IMR-90 (cell line): ENCODE results near the gene TAS2R30. TPM values are rescaled to one million over a fixed set of nuclear protein-coding genes. Genes with fewer than 3 reads are reported as not detected.

Experiments
- ATAC-seq: fragments of 200-7000 bp; cut with Tn5 transposase; 2 replicates; pipeline ENCODE4 v1.9.1; 2020; ENCODE audit warnings: low read depth, mild to moderate bottlenecking, moderate library complexity
- BruUV-seq: library from RNA; stranded (reverse); fragments of 400-500 nt; replicated peaks from 2 replicates; lab custom pipeline; 2021; lab: Mats Ljungman, UMichigan
- CTCF ChIA-PET: fragments of 300-600 bp; formaldehyde crosslinking; extraction: SDS; loops from one replicate; lab custom pipeline; 2021; ENCODE audit warnings: antibody characterized with exemption; lab: Yijun Ruan, JAX
- POLR2A ChIA-PET: fragments of 300-600 bp; sonication (Branson Sonifier 250); formaldehyde crosslinking; loops from one replicate; lab custom pipeline; 2022; ENCODE audit warnings: antibody characterized with exemption; ENCODE audit not compliant: unreplicated experiment; lab: Charles Lee
- DNase-seq: peaks from one replicate; pipeline ENCODE4 v3.0.0; 2013
- H2AFZ ChIP-seq: replicated peaks from 2 replicates; pipeline ENCODE3; 2013; ENCODE audit warnings: low read length, mild to moderate bottlenecking; ENCODE audit not compliant: poor library complexity
- H2AK5ac ChIP-seq: 2 replicates; pipeline ENCODE4 v1.6.1; 2013; ENCODE audit warnings: low read depth, low read length, inconsistent platforms
- H2AK9ac ChIP-seq: replicated peaks from 2 replicates; pipeline ENCODE3; 2013; ENCODE audit warnings: mild to moderate bottlenecking, low read depth, low read length, moderate library complexity; ENCODE audit not compliant: poor library complexity
- H2BK120ac ChIP-seq: 2 replicates; pipeline ENCODE4 v1.6.1; 2013; ENCODE audit warnings: low read depth, low read length, inconsistent platforms
- H2BK15ac ChIP-seq: 3 replicates; pipeline ENCODE4 v1.6.1; 2013; ENCODE audit warnings: low read depth, low read length, inconsistent platforms
- H2BK20ac ChIP-seq: 2 replicates; pipeline ENCODE4 v1.6.1; 2013; ENCODE audit warnings: low read depth, mild to moderate bottlenecking, inconsistent platforms, low read length, moderate library complexity
- H2BK5ac ChIP-seq: 2 replicates; pipeline ENCODE4 v1.6.1; 2013; ENCODE audit warnings: mild to moderate bottlenecking, low read depth, low read length, inconsistent platforms; ENCODE audit not compliant: poor library complexity, severe bottlenecking
- H3K14ac ChIP-seq: replicated peaks from 2 replicates; pipeline ENCODE4 v1.6.1; 2013; ENCODE audit warnings: low read depth, low read length, inconsistent platforms
- H3K18ac ChIP-seq: 2 replicates; pipeline ENCODE4 v1.6.1; 2013; ENCODE audit warnings: low read depth, low read length, control low read depth
- H3K23ac ChIP-seq: 2 replicates; pipeline ENCODE4 v1.6.1; 2013; ENCODE audit warnings: low read depth, low read length, inconsistent platforms
- H3K27ac ChIP-seq: 2 replicates; pipeline ENCODE4 v1.5.1; 2013; ENCODE audit warnings: mild to moderate bottlenecking, control low read depth, low read length; ENCODE audit not compliant: insufficient read depth
- H3K27me3 ChIP-seq: 2 replicates; pipeline ENCODE4 v1.6.1; 2013; ENCODE audit warnings: low read length; ENCODE audit not compliant: control insufficient read depth, insufficient read depth
- H3K36me3 ChIP-seq: 2 replicates; pipeline ENCODE4 v1.6.1; 2013; ENCODE audit warnings: low read length, mixed read lengths; ENCODE audit not compliant: control insufficient read depth, insufficient read depth
- H3K4ac ChIP-seq: 2 replicates; pipeline ENCODE4 v1.6.1; 2013; ENCODE audit warnings: low read depth, low read length, inconsistent platforms
- H3K4me1 ChIP-seq: 2 replicates; pipeline ENCODE4 v1.6.1; 2013; ENCODE audit warnings: low read length, mixed read lengths; ENCODE audit not compliant: control insufficient read depth, insufficient read depth
- H3K4me2 ChIP-seq: 2 replicates; pipeline ENCODE4 v1.6.1; 2013; ENCODE audit warnings: low read depth, mild to moderate bottlenecking, control low read depth, low read length, moderate library complexity
- H3K4me3 ChIP-seq: 2 replicates; pipeline ENCODE4 v1.5.1; 2013; ENCODE audit warnings: low read depth, mild to moderate bottlenecking, control low read depth, low read length, moderate library complexity; ENCODE audit not compliant: insufficient read depth
- H3K56ac ChIP-seq: 2 replicates; pipeline ENCODE4 v1.6.1; 2013; ENCODE audit warnings: low read length, inconsistent platforms; ENCODE audit not compliant: insufficient read depth; ENCODE audit errors: extremely low read depth
- H3K79me1 ChIP-seq, 2 experiments: 2 replicates each; pipeline ENCODE4 v1.6.1; 2013; ENCODE audit warnings: low read length in 2 of 2, inconsistent platforms in 1 of 2, low read depth in 1 of 2
- H3K9ac ChIP-seq: 2 replicates; pipeline ENCODE4 v1.6.1; 2013; ENCODE audit warnings: low read depth, low read length, control low read depth
- H3K9me1 ChIP-seq: 2 replicates; pipeline ENCODE4 v1.6.1; 2013; ENCODE audit warnings: low read length, inconsistent platforms; ENCODE audit not compliant: insufficient read depth
- H3K9me3 ChIP-seq: 2 replicates; pipeline ENCODE4 v1.6.1; 2013; ENCODE audit warnings: low read length; ENCODE audit not compliant: control insufficient read depth, insufficient read depth
- H4K20me1 ChIP-seq: 2 replicates; pipeline ENCODE4 v1.6.1; 2013; ENCODE audit warnings: low read length, inconsistent platforms; ENCODE audit not compliant: insufficient read depth
- H4K5ac ChIP-seq: 2 replicates; pipeline ENCODE4 v1.6.1; 2013; ENCODE audit warnings: mild to moderate bottlenecking, low read depth, low read length, control low read depth
- H4K8ac ChIP-seq, 2 experiments: 2 replicates each; pipeline ENCODE4 v1.6.1; 2013; ENCODE audit warnings: low read depth in 2 of 2, low read length in 2 of 2, control low read depth in 1 of 2, inconsistent platforms in 1 of 2
- H4K91ac ChIP-seq: 2 replicates; pipeline ENCODE4 v1.6.1; 2013; ENCODE audit warnings: low read depth, low read length, inconsistent platforms; ENCODE audit not compliant: insufficient read depth
- BHLHE40 ChIP-seq: fragments of 150-350 bp; IDR thresholded peaks from 2 replicates; pipeline ENCODE4 v1.6.1; 2016; ENCODE audit warnings: mild to moderate bottlenecking, low read depth, low read length
- CEBPB ChIP-seq: IDR thresholded peaks from 2 replicates; pipeline ENCODE4 v1.6.1; 2012; ENCODE audit warnings: low read depth, low read length, improper control_type of control experiment
- CHD1 ChIP-seq: IDR thresholded peaks from 2 replicates; pipeline ENCODE4 v1.6.1; 2012; ENCODE audit warnings: low read depth, low read length, improper control_type of control experiment
- FOS ChIP-seq: fragments of 150-350 bp; IDR thresholded peaks from 2 replicates; pipeline ENCODE4 v1.6.1; 2016; ENCODE audit warnings: low read depth, low read length
- MAFK ChIP-seq: IDR thresholded peaks from 2 replicates; pipeline ENCODE4 v1.6.1; 2012; ENCODE audit warnings: low read depth, low read length, improper control_type of control experiment
- MAZ ChIP-seq: IDR thresholded peaks from 2 replicates; pipeline ENCODE4 v1.6.1; 2012; ENCODE audit warnings: low read depth, mild to moderate bottlenecking, low read length, improper control_type of control experiment, moderate library complexity, borderline replicate concordance
- MXI1 ChIP-seq: IDR thresholded peaks from 2 replicates; pipeline ENCODE4 v1.6.1; 2012; ENCODE audit warnings: low read depth, mild to moderate bottlenecking, low read length, moderate library complexity, borderline replicate concordance
- NFE2L2 ChIP-seq: fragments of 150-350 bp; IDR thresholded peaks from 2 replicates; pipeline ENCODE4 v1.6.1; 2016; ENCODE audit warnings: low read depth, mild to moderate bottlenecking, low read length
- POLR2A ChIP-seq: IDR thresholded peaks from 2 replicates; pipeline ENCODE4 v1.6.1; 2012; ENCODE audit warnings: mild to moderate bottlenecking, low read depth, low read length
- RAD21 ChIP-seq: IDR thresholded peaks from 2 replicates; pipeline ENCODE4 v1.6.1; 2012; ENCODE audit warnings: low read length, improper control_type of control experiment
- RCOR1 ChIP-seq: IDR thresholded peaks from 2 replicates; pipeline ENCODE4 v1.6.1; 2012; ENCODE audit warnings: mild to moderate bottlenecking, low read length, improper control_type of control experiment; ENCODE audit not compliant: insufficient replicate concordance
- RFX5 ChIP-seq: IDR thresholded peaks from 2 replicates; pipeline ENCODE4 v1.8.0; 2012; ENCODE audit warnings: low read depth, mild to moderate bottlenecking, low read length, moderate library complexity
- SMC3 ChIP-seq: fragments of 150-350 bp; IDR thresholded peaks from 2 replicates; pipeline ENCODE4 v1.6.1; 2016; ENCODE audit warnings: low read depth, mild to moderate bottlenecking, antibody characterized with exemption, low read length, moderate library complexity
- WGBS, 2 experiments: methylation state at CpG; one replicate each; pipeline versions ENCODE4 v1.1.5 to v1.1.7; 2013; ENCODE audit warnings: missing lambda C conversion rate in 2 of 2; ENCODE audit not compliant: insufficient read length in 1 of 2; ENCODE audit errors: extremely low coverage in 2 of 2; 5-methylcytosine and 5-hydroxymethylcytosine counted together
- dilution Hi-C: fragments of 300-500 bp; cut with HindIII; formaldehyde crosslinking; loops from one replicate; pipeline ENCODE4 v1.14.3; 2018; ENCODE audit warnings: low sequenced_read_pairs; ENCODE audit not compliant: unreplicated experiment
- in situ Hi-C: fragments of 300-500 bp; cut with MboI; formaldehyde crosslinking; loops from 3 replicates; pipeline ENCODE4 v1.14.3; 2019; ENCODE audit warnings: low sequenced_read_pairs, inconsistent platforms, mixed read lengths
- intact Hi-C: fragments of 100-400 bp; cut with micrococcal nuclease; formaldehyde crosslinking; loops from 2 replicates; pipeline ENCODE4 v1.10.0; 2022
- polyA plus RNA-seq, 3 experiments: library from polyadenylated mRNA; depleted of rRNA; stranded (reverse); fragments of >200 nt; gene quantifications; 2 replicates each; pipeline ENCODE4 v1.2.3, GENCODE V29; 2012; ENCODE audit warnings: low replicate concordance in 1 of 3
- total RNA-seq: library from RNA; depleted of rRNA; stranded (reverse); fragments of >200 nt; gene quantifications from 2 replicates; pipeline ENCODE4 v1.2.3, GENCODE V29; 2012
- TF ChIP-seq, protein P1 (sequence below): fragments of 150-350 bp; IDR thresholded peaks from 2 replicates; pipeline ENCODE4 v1.6.1; 2017; ENCODE audit warnings: mild to moderate bottlenecking, antibody characterized with exemption, low read length, low read depth
- TF ChIP-seq, protein P2 (sequence below): conservative IDR thresholded peaks from 2 replicates; pipeline ENCODE4 v1.5.1; 2012; ENCODE audit warnings: mild to moderate bottlenecking, low read depth, low read length, improper control_type of control experiment
- TF ChIP-seq, protein P3 (sequence below): fragments of 150-350 bp; IDR thresholded peaks from 2 replicates; pipeline ENCODE4 v1.6.1; 2016; ENCODE audit warnings: low read depth, mild to moderate bottlenecking, low read length, moderate library complexity, borderline replicate concordance

TAS2R30 gene
- total and polyA plus RNA-seq, 2 of the 4 experiments (the other 2 are of a cell fraction) = 0.03 to 5.0 TPM

DNA sequence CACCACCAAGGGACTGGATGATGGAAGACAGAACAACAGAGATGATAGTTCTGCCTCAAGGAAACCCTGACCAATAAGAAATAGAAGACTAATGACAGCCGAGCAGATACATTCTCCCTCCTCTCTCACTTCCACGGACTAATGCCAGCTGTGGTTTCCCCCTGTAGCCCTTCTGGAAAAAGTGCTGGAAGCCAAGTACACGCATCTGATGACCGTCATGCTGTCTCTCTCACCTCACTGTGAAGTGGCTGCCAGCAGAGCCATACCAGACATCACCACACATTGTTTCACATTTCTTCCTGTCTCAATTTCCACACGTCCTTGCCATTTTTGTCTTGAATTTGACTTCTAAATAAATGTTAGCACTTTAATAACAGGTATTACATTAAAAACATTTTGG is 45.2 kb downstream of the TAS2R30 start:
- Histone ChIP-seq H4K91ac (no peak overlapping the region), H3K18ac (no peak overlapping the region), H4K5ac (no peak overlapping the region), H4K20me1 (no peaks in the 10 kb centered on the region), H2BK5ac (no peak overlapping the region), H3K9ac (no peak overlapping the region), H3K9me1 (no peaks in the 10 kb centered on the region), H3K36me3 (no peaks in the 10 kb centered on the region), H2AFZ (no peak overlapping the region), H4K8ac (no peak overlapping the region), H3K56ac (no peak overlapping the region), H2AK9ac (no peak overlapping the region), H3K27ac (no peak overlapping the region), H2BK15ac (no peak overlapping the region), H3K4ac (no peak overlapping the region), H3K9me3 (no peaks in the 10 kb centered on the region), H2BK20ac (no peak overlapping the region), H3K4me2 (no peak overlapping the region), H2AK5ac (no peak overlapping the region), H3K4me1 (no peaks in the 10 kb centered on the region), H3K14ac (no peak overlapping the region), H2BK120ac (no peak overlapping the region), H3K23ac (no peak overlapping the region), H3K27me3 (no peaks in the 10 kb centered on the region), H3K4me3 (no peak overlapping the region), H3K79me1 (0 out of 4 replicates have a peak, but pooled peaks cover 0 to 3% of the 10 kb centered on the region in 2 experiments)
- intact Hi-C loops = no loop called here
- BruUV-seq = no TSS peak
- WGBS, 2 experiments = no CpG with 5 or more reads among the region's 5 CpGs
- no peak for ATAC-seq
- in situ Hi-C loops = no loop called here
- ChIA-PET CTCF (no interaction called here), POLR2A (no interaction called here)
- DNase-seq = no peak
- TF ChIP-seq CHD1 = no peak
- TF ChIP-seq RFX5 = no peak
- TF ChIP-seq RCOR1 = no peak
- TF ChIP-seq FOS = no peak
- TF ChIP-seq, protein P1, sequence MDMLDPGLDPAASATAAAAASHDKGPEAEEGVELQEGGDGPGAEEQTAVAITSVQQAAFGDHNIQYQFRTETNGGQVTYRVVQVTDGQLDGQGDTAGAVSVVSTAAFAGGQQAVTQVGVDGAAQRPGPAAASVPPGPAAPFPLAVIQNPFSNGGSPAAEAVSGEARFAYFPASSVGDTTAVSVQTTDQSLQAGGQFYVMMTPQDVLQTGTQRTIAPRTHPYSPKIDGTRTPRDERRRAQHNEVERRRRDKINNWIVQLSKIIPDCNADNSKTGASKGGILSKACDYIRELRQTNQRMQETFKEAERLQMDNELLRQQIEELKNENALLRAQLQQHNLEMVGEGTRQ = no peak
- TF ChIP-seq, protein P2, sequence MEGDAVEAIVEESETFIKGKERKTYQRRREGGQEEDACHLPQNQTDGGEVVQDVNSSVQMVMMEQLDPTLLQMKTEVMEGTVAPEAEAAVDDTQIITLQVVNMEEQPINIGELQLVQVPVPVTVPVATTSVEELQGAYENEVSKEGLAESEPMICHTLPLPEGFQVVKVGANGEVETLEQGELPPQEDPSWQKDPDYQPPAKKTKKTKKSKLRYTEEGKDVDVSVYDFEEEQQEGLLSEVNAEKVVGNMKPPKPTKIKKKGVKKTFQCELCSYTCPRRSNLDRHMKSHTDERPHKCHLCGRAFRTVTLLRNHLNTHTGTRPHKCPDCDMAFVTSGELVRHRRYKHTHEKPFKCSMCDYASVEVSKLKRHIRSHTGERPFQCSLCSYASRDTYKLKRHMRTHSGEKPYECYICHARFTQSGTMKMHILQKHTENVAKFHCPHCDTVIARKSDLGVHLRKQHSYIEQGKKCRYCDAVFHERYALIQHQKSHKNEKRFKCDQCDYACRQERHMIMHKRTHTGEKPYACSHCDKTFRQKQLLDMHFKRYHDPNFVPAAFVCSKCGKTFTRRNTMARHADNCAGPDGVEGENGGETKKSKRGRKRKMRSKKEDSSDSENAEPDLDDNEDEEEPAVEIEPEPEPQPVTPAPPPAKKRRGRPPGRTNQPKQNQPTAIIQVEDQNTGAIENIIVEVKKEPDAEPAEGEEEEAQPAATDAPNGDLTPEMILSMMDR = no peak
- no peak for TF ChIP-seq MXI1
- TF ChIP-seq MAFK = no peak
- no peak for TF ChIP-seq RAD21
- TF ChIP-seq POLR2A = no peak
- TF ChIP-seq BHLHE40 = no peak
- TF ChIP-seq MAZ = no peak
- TF ChIP-seq, protein P3, sequence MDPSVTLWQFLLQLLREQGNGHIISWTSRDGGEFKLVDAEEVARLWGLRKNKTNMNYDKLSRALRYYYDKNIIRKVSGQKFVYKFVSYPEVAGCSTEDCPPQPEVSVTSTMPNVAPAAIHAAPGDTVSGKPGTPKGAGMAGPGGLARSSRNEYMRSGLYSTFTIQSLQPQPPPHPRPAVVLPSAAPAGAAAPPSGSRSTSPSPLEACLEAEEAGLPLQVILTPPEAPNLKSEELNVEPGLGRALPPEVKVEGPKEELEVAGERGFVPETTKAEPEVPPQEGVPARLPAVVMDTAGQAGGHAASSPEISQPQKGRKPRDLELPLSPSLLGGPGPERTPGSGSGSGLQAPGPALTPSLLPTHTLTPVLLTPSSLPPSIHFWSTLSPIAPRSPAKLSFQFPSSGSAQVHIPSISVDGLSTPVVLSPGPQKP = no peak
- TF ChIP-seq SMC3 = no peak
- no peak for TF ChIP-seq NFE2L2
- TF ChIP-seq CEBPB = no peak
- dilution Hi-C loops = no loop called here
